GM21737 (cell line): ENCODE data around the gene WWP2.
"Not testable (repeated sequence)": the region's sequence is repeated elsewhere in the genome, so short reads cannot be mapped to it uniquely, and the experiment has no call there.

Experiments used
- ATAC-seq: cut with Tn5 transposase; IDR thresholded peaks from one replicate; pipeline ENCODE4 v1.9.1; 2021; ENCODE audit warnings: mild to moderate bottlenecking, moderate library complexity; ENCODE audit not compliant: unreplicated experiment

Gene WWP2

GRCh38 chr16:69854776-69855175, 92.6 kb downstream of the WWP2 start:
- ATAC-seq = not testable (repeated sequence)

GRCh38 chr16:69855592-69855991, 93.5 kb downstream of the WWP2 start:
- ATAC-seq = no peak

- no peak for ATAC-seq
These were observed 96.3 kb downstream of the WWP2 start for GRCh38 chr16:69858191-69859104.

- no peak for ATAC-seq
These were observed 97.2 kb downstream of the WWP2 start for GRCh38 chr16:69859105-69859989.

- ATAC-seq = no peak
These were observed 98.4 kb downstream of the WWP2 start for GRCh38 chr16:69860233-69861231.

- no peak for ATAC-seq
These were observed 99.3 kb downstream of the WWP2 start for GRCh38 chr16:69861292-69862030.

GRCh38 chr16:69863401-69864281, 101.5 kb downstream of the WWP2 start:
- ATAC-seq = no peak

- no peak for ATAC-seq
These were observed 103.6 kb downstream of the WWP2 start for GRCh38 chr16:69865701-69866100.

GRCh38 chr16:69867784-69868560, 105.8 kb downstream of the WWP2 start:
- no peak for ATAC-seq

- ATAC-seq = no peak
These were observed 108.6 kb downstream of the WWP2 start for GRCh38 chr16:69870761-69871160.

- no peak for ATAC-seq
These were observed 109.6 kb downstream of the WWP2 start for GRCh38 chr16:69871708-69872107.

GRCh38 chr16:69872888-69873287, 110.8 kb downstream of the WWP2 start:
- no peak for ATAC-seq

GRCh38 chr16:69873783-69874182, 111.7 kb downstream of the WWP2 start:
- no peak for ATAC-seq

GRCh38 chr16:69874271-69874670, 112.1 kb downstream of the WWP2 start:
- ATAC-seq = no peak

GRCh38 chr16:69880640-69881133, 118.6 kb downstream of the WWP2 start:
- ATAC-seq = no peak

GRCh38 chr16:69881141-69881540, 119.0 kb downstream of the WWP2 start:
- ATAC-seq = no peak

GRCh38 chr16:69883744-69884143, 121.6 kb downstream of the WWP2 start:
- ATAC-seq = no peak

GRCh38 chr16:69885722-69886121, 123.6 kb downstream of the WWP2 start:
- ATAC-seq = no peak
